Measurements from ENCODE around the gene PYGL. TPM values are rescaled to one million over a fixed set of nuclear protein-coding genes. Genes with fewer than 3 reads are reported as not detected.
"Not testable (repeated sequence)": the region's sequence is repeated elsewhere in the genome, so short reads cannot be mapped to it uniquely, and the experiment has no call there.

The PYGL gene
- total RNA-seq (2014; rRNA removed): 95.4 and 101 TPM in 2 replicates
- polyA plus RNA-seq (2012): 43.6 TPM

DNA sequence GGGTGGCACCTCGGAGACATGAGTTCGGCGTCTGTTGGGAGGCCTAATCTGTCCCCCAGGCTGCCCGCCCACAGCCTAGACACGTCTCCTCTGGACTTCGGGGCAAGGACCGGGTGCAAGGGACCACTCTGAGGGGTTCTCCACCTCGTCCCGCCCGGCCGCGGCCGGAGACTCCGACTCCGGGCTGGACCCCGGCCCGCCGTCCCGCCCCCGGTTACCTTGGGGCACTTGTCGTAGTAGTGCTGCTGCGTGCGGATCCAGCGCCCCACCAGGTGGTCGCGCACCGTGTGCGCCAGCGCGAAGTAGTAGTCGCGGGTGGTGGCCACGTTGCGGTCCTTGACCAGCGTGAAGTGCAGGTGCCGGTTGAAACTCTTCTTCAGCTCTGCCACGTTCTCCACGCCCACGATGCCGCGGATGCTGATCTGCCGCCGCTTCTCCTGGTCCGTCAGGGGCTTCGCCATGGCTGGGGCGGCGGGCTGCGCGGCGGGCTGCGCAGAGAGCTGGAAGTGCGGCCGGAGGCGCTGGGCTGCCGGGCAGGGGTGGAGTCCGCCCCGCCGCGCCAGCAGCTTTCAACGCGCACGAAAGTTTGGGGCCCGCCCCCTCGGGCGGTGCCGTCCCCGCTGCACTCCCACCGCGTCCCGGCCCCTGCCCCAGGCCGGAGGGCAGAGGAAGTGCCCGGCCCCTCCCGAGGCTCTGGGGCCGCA lies at the start of gene PYGL:
TSS of gene PYGL (minus strand) at position 541 of the 704 bp plus-strand sequence. CDS start at position 461, 80 bp downstream.
- DNase-seq (ENCODE audit: low read depth): peak; percentile 65

DNA sequence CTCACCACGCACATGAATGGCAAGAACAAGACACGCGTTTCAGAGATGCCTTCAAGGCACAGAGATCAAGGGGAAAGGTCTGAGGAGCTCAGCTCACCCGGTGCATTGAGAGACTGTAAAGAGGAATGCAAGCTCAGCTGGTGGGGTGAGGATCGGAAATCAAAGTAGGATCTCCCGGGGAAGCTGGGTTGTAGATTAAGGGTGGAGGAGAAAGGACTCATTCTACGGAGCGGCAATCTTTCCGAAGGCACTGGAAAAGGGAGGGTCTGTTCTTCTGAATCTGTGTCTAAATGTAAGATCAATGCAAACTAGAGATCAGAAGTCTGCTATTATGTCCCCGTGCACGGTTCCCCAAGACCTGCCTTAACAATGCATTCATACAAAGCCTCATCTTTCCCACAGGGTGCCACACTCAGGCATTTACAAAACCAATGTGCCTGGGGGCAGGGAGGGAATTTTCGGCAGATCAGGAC lies 41.6 kb upstream of the PYGL start:
- no peak for DNase-seq (ENCODE audit: low read depth)

DNA sequence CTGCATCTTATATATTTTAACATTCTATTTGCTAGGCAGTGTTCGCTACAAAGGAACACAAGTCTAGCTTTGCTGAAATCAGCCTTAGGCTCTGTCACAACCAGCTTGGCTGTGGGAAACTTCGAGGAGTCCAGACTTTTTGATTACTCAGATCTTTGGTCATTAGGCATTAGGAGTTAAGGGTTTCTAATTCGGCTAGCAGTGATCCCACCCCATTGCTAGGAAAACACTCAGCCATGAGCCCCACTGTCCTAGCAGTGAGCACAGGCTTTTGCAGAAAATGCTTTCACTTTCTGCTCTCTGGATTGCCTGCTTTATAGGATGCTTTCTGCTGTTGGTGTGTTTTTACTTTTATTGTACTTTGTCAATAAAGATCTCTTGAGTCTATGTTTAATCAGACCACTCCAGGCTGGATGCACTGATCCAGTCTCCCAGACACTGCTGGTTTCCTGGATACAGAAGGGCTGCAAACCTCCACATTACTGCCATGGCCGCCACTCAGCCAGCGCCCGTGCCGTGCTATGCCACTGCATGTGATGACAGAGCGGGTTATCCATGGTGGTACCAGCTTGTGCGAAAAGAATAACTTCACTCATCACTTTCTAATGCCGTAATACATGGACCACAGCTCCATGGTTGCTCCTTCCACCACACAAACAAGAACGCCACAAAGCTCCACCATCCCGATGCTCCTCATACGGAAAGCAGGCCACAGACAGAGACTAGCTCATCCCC lies 41.0 kb upstream of the PYGL start:
- DNase-seq (ENCODE audit: low read depth): no peak

DNA sequence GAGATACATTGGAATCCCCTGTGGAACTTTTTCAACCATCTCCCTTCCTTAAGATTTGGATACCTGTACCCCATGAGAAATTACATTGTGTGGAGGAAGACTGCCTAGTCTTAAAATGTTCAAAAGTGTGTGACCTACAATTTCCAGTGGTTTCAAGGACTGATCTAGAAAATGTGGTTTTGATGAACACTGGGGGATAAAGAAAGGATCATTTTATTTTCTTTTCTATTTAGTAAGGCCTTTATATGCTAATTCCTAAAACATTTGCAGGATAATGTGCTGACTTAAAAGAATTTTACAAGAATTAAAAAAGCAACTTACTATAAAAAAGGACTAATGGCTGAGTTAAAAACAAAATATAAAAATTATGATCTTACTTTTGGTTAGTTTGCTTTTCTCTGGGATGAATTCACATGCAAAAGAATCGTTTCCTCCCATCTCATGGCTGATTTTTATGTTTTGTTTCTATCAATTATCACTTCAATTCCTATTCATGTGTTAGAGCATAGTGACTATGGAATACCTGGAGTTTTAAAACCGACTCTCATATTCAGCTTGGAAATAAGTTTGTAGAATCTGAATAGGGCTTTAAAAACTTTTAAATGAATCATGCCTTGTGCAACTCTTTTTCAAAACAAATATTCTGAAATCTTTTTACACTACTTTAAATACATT lies 39.9 kb upstream of the PYGL start:
- DNase-seq (ENCODE audit: low read depth): no peak

DNA sequence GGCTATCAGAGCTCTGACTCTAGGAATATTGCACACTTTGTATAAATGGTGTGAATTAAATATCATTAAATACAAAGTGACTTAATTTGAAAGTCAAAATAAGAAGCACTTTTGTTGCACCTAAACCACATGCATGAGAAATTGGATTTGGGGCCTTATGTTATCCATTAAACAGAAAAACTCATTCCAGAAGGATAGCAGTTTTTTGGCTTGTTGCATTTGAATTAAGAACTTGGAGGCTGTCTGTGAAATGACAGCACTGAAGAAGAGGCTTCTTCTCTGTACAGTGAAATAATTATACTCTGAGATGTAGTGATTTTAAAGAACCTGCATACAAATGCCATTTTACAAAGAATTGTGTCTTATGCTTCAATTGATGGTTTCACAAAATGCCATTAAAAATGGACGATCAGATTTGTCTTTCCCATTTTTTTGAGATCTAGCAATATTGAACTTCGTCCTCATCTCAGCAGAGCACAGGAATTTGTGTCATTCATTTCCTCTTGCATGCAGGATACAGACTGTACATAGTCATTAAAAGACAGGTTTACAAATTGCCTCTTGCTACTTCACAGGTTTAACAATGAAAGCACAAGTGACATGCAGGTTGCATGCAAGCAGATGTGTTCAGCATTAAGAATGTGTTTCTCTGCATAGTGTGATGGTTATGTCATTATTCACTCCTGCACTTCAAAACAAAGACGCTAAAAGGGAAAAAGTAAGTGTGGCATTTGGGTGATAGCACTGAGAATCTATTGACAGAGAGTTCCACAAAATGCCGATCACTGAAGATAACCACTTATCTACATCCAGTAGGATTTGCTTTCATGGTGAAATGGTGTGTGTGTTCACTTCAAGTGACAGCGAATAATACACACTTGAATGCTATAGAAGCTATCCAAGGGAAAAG lies 35.9 kb upstream of the PYGL start:
- DNase-seq (ENCODE audit: low read depth): no peak

DNA sequence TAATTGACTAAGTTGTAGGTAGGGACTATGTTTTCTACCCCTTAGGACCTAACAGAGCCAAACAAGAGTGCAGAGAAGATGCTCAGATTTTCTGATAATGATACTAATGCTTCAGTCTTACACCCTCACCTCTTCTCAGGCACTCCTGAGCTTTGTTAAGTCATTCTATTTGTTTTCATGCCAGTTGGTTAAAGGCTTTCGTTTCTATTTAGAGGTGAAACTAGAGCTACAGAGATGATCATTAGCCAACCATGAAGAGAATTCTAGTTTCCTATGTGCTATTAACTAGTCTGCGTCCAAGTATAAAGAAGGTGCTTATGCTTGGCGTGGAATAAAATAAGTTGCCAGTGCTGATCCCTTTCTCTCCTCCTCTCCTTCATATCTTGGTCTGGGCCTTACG lies 34.6 kb upstream of the PYGL start:
- no peak for DNase-seq (ENCODE audit: low read depth)

DNA sequence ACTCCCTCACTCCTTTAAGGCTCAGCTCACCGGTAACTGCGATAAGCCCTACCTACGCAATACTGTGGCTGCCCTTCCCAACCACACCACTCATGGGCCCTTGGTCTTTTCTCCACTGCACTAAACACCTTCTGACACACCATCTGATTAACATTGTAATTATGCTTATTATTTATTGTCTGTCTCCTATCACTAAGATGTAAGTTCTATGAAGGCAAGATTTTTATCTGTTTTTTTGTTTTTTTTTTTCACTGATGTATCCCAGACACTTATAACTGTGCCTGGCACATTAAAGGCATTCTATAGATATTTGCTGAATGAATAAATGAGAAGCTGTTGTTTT lies 34.2 kb upstream of the PYGL start:
- DNase-seq (ENCODE audit: low read depth): no peak

DNA sequence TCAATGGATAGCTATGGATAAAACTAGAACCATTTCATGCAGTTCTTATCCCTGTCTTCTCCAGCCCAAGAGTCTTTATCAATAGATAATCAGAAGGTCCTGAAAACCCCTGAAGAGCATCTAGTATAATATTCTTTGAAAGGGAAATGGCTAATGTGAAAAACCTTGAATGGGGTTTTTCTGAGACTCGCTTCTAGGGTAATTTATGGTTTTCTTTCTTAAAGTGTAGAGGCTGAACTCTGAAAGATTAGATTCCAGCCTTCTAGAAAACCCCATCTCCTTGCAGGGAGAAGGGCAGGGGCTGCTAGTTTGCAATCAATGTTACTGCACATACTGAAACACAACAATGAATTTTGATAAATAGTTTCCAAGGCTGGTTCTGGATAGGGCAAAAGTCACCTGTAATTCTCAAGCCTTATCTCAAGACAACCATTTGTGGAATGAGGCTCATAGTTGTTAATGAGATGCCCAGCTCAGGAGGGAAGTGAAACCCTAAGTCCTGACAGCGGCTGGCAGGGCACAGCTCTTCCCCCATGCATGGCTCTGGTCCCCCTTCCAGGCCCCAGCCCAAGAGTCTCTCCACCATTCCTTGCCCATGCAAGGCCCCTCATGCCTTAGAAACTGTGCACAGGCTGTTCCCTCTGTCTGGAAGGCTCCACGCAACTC lies 33.7 kb upstream of the PYGL start:
- DNase-seq (ENCODE audit: low read depth): no peak

DNA sequence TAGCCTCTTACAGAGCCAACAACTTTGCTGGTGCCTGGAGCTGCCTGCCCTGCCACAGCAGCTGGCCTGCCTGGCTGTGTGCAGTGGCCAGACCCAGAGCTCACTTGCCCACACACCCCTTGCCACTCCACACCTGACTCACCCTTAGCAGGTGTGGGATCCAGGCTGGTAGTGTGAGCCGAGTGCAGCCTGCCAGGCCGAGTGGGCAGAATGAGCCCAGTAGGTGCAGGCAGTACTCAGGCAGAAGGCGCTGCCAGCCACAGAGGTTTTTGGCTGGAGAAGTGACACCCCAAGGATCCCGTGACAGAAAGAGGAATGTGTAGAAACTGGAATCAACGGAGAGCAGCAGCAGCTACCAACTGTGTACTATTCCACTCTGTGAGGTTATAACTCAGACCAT lies 29.8 kb upstream of the PYGL start:
- DNase-seq (ENCODE audit: low read depth): peak; percentile 4

DNA sequence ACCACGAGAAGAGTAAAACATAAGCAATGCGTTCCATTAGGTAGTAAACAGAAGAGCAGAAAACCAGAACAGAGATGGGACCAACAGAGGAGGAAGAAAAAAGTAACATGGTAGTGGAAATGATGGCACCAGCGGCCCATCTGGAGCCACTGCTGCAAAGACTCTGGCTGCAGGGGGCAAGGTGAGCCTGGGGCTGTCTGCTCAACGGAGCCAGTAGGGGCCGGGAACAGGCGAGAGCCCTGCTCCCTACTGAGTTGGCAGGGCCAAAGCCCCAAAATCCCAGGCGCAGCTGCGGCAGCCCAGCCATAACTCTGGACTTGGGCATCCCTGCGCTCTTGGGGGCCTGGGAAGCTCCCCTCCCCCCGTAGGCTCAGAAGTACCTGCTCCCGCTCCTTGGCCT lies 28.5 kb upstream of the PYGL start:
- DNase-seq (ENCODE audit: low read depth): no peak

DNA sequence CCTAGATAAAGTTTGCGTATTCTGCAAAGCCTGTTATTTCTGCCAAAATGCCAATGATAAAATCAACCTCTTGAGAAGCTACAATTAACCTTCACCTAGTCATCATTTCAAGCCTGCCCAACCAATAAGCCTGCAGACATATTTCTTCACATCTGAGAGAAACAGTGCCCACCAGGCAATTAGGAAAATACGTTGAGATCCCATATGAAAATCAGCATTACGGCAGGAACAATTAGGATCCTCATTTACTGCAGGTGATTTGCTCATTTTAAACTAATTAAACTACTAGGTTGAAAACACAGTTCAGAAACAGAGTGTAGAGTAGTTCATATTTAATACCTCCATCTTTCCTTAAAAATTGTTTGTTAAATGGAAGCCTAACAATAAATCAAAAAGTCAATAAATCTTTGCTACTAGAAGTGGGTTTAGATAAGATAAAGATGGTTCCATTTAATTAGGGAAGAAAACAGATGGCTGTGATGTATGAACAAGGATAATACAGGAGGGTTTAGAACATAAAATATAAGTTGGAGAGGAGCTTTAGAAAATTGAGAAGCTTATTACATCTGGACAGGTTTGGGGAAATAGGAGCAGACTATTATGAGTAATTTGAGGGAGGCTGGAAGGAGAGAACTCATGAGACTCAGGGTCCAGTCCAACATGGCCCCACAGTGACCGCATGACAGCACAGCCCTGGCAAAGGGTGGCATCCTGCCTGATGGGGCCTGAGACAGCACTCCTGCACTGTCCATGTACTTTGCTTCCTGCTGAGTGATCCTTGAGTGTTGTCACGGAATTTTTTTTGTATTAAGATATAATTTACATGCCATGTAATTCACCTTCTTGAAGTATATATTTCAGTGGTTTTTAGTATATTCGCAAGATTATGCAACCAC lies 26.9 kb upstream of the PYGL start:
- no peak for DNase-seq (ENCODE audit: low read depth)

DNA sequence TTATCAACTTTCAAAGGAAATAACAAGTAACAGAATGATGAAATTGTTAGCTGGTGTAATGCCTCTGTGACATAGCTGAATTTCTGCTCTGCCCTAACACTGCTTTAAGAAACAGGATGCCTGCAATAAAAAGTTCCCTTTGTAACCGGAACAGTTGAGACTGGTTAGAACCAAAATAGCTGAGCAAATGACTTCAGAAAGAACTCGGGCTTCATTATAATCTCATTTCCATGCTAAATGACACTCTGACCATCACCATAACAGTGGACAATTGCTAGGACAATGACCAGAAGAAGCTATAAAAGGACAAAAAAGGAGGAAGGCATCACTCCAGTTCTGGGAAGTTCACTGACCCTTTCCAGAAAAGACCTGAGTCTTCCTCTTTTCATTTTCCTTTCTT lies 23.5 kb upstream of the PYGL start:
- DNase-seq (ENCODE audit: low read depth): peak; percentile 6

DNA sequence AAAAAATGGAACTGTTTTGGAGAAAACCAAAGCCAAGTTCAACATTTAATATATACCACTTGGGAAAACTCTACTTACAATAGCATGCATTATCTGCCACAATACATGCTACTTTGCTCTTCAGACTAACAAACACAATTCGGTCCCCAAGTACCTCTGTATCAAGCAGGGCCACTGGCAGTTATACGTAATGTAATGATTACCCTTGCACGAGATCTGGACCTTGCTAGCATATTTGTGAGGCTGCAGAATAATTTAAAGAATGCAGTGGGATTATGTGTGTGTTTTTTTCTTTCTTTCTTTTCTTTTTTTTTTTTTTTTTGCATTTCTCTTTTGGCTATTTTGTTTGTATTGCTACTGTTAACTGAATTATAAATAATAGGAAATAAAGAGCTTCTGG lies 22.8 kb upstream of the PYGL start:
- no peak for DNase-seq (ENCODE audit: low read depth)

DNA sequence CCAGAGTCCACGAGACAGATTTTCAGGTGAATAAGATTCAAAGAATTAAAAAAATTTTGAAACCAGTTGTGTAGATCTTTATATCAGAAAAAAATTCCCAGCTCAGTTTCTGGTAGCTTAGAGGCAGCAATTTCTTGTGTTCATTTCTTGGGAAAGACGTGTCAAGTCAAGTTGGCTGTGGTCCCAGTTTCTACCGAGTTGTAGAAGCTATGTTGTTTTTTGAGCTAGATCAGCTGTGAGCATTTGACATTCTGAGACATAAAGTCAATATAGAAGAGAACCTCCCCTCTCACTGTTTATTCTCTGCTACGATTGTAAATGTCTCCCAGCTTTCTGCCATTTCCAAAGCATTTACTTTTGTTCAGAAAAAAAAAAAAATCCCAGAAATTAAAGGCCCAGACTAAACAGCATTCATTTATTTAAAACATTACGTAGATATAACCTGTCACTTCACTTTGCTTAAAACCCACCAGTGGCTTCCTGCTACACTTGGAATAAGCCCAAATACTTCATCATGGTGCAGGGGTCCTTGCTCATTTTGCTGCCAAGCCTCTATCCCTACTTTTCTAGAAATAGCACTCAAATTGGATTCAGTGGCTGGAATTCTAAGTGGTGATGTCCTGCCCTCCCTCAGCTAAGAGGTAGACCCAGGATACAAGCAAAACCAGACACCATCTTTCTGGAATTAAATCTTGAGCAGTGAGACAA lies 20.6 kb upstream of the PYGL start:
- peak; percentile 90 for DNase-seq (ENCODE audit: low read depth)

DNA sequence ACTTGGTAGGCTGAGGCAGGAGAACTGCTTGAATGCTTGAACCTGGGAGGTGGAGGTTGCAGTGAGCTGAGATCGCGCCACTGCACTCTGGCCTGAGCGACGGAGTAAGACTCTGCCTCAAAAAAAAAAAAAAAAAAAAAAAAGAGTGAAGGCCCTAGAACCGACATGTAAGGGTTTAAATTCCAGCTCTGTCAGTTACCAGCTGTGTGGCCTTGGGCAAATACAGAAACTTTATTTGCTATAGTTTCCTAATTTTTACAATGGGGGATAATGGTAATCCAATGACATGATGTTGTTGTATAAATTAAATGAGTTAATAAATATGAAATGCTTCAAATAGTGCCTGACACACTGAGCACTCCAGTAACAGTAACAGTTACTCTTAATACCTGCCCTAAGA lies 19.6 kb upstream of the PYGL start:
- DNase-seq (ENCODE audit: low read depth): no peak

DNA sequence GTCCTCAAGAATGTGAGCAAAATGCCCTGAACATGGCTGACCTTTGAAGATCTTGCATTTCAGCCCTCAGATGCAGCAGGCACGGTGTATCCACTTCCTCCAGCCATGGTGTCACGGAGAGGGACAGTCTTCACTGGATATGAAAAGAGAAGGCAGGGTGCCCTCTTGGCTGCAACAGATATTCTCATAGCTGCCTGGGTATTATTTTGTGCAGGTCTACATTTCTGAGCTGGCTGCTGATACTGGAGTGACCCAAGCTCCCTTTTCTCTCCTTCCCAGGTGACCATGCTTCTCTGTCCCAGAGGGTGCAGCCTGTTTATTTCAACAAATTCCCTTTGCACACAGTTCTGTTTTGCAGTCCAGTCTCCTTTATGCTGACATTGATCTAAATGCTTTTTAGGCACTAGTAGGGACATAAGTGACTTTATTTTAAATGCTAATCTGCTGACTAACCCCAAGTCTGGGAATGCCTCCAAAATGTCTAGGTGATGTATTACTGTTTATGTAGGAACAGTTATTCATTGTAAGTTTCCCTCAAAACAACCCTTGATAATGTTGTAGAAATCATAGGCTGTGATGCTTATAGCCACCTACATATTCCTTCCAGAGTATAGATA lies 17.4 kb upstream of the PYGL start:
- peak; percentile 80 for DNase-seq (ENCODE audit: low read depth)

DNA sequence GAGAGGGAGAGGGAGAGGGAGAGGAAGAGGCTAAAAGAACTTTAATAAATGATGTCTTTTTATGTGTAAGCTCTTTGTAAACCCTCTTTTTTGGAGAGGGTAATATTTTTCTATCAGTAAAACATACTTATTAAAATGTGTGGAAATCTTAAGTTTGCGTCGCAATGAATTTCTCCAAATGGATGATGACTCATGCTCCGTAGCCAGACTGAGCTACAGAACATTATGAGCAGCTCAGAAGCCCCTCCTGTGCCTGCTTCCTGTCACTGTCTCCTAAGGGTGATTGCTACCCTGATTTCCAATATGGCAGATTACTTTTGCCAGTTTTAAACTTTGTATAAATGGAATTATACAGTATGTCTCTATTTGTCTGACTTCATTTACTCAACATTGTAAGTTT lies 13.0 kb upstream of the PYGL start:
- DNase-seq (ENCODE audit: low read depth): peak; percentile 59

DNA sequence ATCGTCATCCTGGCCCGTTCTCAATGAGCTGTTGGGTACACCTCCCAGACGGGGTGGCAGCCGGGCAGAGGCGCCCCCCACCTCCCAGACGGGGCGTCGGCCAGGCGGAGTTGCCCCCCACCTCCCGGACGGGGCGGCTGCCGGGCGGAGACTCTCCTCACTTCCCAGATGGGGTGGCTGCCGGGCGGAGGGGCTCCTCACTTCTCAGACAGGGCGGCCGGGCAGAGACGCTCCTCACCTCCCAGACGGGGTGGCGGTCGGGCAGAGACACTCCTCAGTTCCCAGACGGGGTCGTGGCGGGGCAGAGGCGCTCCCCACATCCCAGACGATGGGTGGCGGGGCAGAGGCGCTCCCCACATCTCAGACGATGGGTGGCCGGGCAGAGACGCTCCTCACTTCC lies 12.1 kb upstream of the PYGL start:
- DNase-seq (ENCODE audit: low read depth): not testable (repeated sequence)

Measured in LHCN-M2 (cell line).